ENCODE measurements around the gene ALAS1.
A peak's percentile ranks its signal among the peaks of the same experiment; 100 is the strongest.

Gene ALAS1

GRCh38 chr3:52249683-52250082 is 51.7 kb downstream of the ALAS1 start:
- DNase-seq (ENCODE audit: low read depth), result no peak

GRCh38 chr3:52250122-52250521 is 52.2 kb downstream of the ALAS1 start:
- no peak for DNase-seq (ENCODE audit: low read depth)

- DNase-seq (ENCODE audit: low read depth), result peak; percentile 84
Observed at GRCh38 chr3:52253314-52254304, 55.6 kb downstream of the ALAS1 start.

GRCh38 chr3:52254608-52255007 is 56.6 kb downstream of the ALAS1 start:
- DNase-seq (ENCODE audit: low read depth), result no peak

GRCh38 chr3:52256159-52256558 is 58.2 kb downstream of the ALAS1 start:
- no peak for DNase-seq (ENCODE audit: low read depth)

- no peak for DNase-seq (ENCODE audit: low read depth)
Observed at GRCh38 chr3:52256622-52257021, 58.7 kb downstream of the ALAS1 start.

- DNase-seq (ENCODE audit: low read depth), result no peak
Observed at GRCh38 chr3:52257911-52258310, 60.0 kb downstream of the ALAS1 start.

- DNase-seq (ENCODE audit: low read depth), result no peak
Observed at GRCh38 chr3:52259035-52259434, 61.1 kb downstream of the ALAS1 start.

- no peak for DNase-seq (ENCODE audit: low read depth)
Observed at GRCh38 chr3:52259448-52259847, 61.5 kb downstream of the ALAS1 start.

GRCh38 chr3:52262447-52262846 is 64.5 kb downstream of the ALAS1 start:
- no peak for DNase-seq (ENCODE audit: low read depth)
